MV-4-11 (cell line): ENCODE data around the gene SELENOP.
"Not testable (repeated sequence)": the region's sequence is repeated elsewhere in the genome, so short reads cannot be mapped to it uniquely, and the experiment has no call there.

Experiments
- DNase-seq: peaks from one replicate; lab custom pipeline; 2025; lab: John Stamatoyannopoulos, UW

The SELENOP gene

GRCh38 chr5:42826757-42827515 lies 15.2 kb upstream of the SELENOP start:
- DNase-seq: no peak

GRCh38 chr5:42825422-42826148 lies 13.9 kb upstream of the SELENOP start:
- DNase-seq: no peak

- DNase-seq: no peak
These were observed 12.8 kb upstream of the SELENOP start for GRCh38 chr5:42824347-42824976.

GRCh38 chr5:42822548-42822947 lies 10.9 kb upstream of the SELENOP start:
- no peak for DNase-seq

GRCh38 chr5:42819745-42820144 lies 8.1 kb upstream of the SELENOP start:
- no peak for DNase-seq

GRCh38 chr5:42816546-42816945 lies 4.9 kb upstream of the SELENOP start:
- not testable (repeated sequence) for DNase-seq

GRCh38 chr5:42813533-42813932 lies 1.8 kb upstream of the SELENOP start:
- DNase-seq: no peak

GRCh38 chr5:42812620-42813019 lies 928 bp upstream of the SELENOP start:
- no peak for DNase-seq

- no peak for DNase-seq
These were observed 680 bp downstream of the SELENOP start for GRCh38 chr5:42810834-42811590.

- no peak for DNase-seq
These were observed 2.6 kb downstream of the SELENOP start for GRCh38 chr5:42808888-42809611.

- no peak for DNase-seq
These were observed 3.8 kb downstream of the SELENOP start for GRCh38 chr5:42807722-42808447.

- no peak for DNase-seq
These were observed 4.9 kb downstream of the SELENOP start for GRCh38 chr5:42806701-42807262.

- DNase-seq: no peak
These were observed 5.5 kb downstream of the SELENOP start for GRCh38 chr5:42806004-42806700.

GRCh38 chr5:42804717-42805339 lies 6.9 kb downstream of the SELENOP start:
- DNase-seq: no peak

- DNase-seq: no peak
These were observed 10.1 kb downstream of the SELENOP start for GRCh38 chr5:42801516-42802166.

- no peak for DNase-seq
These were observed 10.9 kb downstream of the SELENOP start for GRCh38 chr5:42800748-42801330.

- DNase-seq: no peak
These were observed 12.0 kb downstream of the SELENOP start for GRCh38 chr5:42799668-42800114.

GRCh38 chr5:42799241-42799608 lies 12.5 kb downstream of the SELENOP start:
- DNase-seq: no peak
